HG03025 (cell line): Measurements from ENCODE around the gene MPP7.

ENCODE experiments used
- ATAC-seq: cut with Tn5 transposase; IDR thresholded peaks from one replicate; pipeline ENCODE4 v1.9.1; 2021; ENCODE audit warnings: mild to moderate bottlenecking, moderate library complexity; ENCODE audit not compliant: unreplicated experiment, low FRiP score

MPP7 gene

GRCh38 chr10:28307267-28307666 lies 4.4 kb upstream of the MPP7 start:
- no peak for ATAC-seq

DNA sequence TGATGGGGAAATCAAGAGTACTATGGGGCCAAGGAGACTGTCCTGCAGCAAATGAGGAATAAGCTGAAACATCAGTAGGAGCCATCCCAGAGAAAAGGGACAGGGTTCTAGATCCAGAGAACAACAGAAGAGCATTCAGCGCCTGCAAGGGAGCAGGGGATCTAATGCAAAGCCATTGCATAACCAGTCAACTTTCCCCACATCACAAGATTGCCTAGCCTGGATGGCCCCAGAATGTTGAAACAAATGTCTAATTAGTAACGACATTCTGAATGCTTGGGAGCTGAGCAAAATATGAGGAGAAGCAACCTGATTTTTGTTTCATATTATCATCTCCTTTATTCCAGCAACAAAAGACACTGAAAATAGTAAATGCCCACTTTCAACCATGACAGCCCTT lies 2.7 kb upstream of the MPP7 start:
- ATAC-seq, result no peak

GRCh38 chr10:28304032-28304571 lies 1.2 kb upstream of the MPP7 start:
- ATAC-seq, result no peak

DNA sequence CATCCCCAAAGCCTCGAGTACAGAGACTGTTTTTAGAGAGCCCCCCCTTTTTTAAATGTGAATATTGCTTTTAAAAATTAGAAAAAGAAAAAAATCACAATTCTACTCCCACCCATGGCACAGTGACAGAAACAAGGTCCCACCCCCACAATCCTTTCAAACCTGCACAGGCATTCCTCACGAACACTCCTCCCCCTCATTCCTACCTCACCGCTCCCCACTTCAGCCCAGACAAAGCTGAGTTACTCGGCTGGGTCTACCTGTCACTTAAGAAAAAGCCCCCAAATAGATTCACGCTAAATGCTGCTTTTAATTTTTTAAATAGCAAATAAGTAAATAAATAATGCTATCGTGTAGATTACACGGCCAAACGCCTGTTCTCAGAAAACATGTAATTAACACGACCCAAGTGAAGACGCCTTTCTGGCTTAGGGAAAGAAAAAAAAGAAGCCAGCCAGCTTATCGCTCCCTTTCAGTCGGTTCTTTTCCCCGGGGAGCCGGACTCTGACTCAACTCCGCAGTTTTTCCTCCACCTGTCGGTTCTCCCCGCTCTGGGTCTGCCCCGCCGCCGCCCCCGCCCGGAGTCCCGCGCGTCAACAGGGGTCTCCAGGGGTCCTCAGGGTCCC lies 739 bp downstream of the MPP7 start:
- ATAC-seq, result no peak

DNA sequence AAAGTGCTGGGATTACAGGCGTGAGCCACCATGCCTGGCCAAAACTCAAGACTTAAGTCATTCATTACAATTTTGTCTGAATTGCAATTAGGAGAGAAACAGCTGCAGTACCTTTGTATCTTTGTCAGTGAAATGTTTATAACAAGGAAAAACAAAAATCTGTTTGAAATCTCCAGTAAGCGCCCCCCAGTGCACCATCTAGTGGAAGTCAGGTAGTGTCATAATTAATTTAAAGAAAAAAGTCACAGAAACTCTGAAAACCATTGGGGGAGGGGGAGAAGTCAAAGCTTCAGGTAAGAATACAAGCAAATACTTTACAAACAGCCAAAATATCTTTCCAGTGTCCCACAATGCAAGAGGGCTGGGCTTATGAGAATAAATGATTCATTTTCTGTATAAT lies 2.8 kb downstream of the MPP7 start:
- no peak for ATAC-seq

DNA sequence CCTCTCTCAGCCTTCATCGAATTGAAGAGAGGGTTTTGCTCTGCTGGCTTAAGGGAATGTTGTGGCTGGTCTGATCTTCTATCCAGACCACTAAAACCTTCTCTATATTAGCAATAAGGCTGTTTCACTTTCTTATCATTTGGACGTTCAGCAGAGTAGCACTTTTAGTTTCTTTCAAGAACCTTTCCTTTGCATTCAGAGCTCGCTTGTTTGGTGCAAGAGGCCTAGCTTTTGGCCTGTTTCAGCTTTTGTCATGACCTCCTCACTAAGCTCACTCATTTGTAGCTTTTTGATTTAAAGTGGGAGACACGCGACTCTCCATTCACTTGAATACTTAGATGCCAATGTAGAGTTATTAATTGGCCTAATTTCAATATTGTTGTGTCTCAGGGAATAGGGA lies 3.9 kb downstream of the MPP7 start:
- no peak for ATAC-seq

DNA sequence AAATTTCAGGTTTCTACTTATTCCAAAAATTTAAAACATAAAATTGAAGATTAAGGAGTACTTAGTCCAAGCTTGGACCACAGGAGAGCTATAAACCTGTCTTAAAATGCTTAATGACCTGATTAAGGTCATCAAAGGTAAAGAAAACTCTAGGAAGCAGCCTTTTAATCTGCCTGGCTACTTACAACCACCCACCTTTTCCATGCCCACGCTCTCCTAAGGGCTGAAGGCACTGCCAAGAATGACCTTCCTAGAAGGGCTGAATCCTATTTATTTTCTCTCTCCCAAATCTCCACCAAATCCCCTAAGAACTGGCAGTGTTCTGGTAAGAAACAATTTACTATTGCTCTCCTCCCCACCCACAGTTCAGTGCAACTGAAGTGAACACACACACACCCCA lies 6.8 kb downstream of the MPP7 start:
- no peak for ATAC-seq

DNA sequence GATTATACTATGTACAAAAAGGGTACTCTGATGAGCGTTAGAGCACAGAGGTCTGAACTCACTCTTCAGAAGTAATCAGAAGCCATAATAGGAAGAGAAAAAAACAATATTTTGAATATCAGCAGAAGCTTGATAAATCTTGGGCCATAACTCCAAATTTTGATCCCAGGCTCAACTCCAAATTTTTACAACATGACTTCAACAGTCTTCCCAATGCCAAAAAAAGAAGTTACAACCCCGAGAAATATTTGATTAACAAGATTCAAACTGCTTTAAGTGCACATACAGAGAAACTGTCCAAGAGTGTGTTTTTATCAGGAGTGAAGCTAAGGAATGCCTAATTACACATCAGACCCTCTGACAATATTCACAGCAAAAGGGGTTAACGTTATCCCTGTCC lies 7.5 kb downstream of the MPP7 start:
- ATAC-seq, result no peak

DNA sequence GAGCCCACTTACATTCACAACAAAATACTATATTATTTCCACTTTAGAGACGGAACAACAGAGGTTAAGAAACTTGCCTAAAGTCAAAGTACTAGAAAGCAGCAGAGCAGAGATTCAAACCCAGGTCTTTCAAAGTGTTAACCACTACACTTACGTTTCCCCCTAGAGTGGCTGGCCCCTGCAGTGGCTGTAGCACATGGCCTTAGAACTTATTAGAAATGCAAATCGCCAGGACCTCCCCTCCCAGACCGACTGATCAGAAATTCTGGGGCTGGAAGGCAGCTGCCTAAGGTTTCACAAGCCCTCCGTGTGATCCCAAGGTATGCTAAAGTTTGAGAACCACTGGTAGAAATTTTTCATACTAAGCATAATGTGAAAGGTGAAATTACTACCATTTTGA lies 8.1 kb downstream of the MPP7 start:
- no peak for ATAC-seq

- ATAC-seq, result no peak
These were observed 8.7 kb downstream of the MPP7 start for GRCh38 chr10:28294169-28294532.

- ATAC-seq, result no peak
These were observed 9.4 kb downstream of the MPP7 start for GRCh38 chr10:28293236-28294168.

- ATAC-seq, result no peak
These were observed 11.0 kb downstream of the MPP7 start for GRCh38 chr10:28291881-28292297.

GRCh38 chr10:28285816-28286215 lies 17.0 kb downstream of the MPP7 start:
- ATAC-seq, result no peak

DNA sequence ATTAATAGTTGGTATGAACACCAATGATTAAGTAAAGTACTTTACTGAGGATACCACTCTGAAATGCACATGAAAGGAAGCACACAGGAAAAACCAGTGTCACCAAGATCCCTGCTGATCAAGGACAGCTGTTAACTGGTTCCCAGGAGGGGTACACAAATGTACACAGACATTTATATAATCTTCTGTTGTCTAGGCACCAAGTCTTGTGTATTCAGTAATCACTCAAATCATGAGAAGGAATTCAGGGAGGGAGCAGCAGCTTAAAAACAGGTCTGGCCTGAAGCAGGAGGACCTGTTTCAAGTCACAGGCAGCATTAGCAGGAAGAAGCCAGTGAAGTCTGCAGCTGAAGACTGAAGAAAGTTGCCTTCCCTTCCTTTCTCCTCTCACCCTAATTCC lies 18.7 kb downstream of the MPP7 start:
- ATAC-seq, result no peak

DNA sequence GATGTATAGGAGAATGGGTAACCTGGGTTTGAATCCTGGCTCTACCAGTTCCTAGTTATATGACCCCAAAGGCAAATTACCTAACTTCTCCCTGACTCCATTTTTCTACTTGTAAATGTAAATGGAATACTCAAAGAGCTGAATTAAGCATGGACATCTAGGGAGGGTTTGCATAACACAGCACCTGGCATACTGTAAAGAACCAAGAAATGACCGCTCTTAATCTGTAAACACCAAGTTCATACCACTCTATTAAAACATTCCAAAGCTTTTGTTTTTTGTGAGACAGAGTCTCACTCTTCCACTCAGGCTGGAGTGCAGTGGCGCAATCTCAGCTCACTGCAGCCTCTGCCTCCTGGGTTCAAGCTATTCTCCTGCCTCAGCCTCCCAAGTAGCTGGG lies 19.6 kb downstream of the MPP7 start:
- no peak for ATAC-seq

DNA sequence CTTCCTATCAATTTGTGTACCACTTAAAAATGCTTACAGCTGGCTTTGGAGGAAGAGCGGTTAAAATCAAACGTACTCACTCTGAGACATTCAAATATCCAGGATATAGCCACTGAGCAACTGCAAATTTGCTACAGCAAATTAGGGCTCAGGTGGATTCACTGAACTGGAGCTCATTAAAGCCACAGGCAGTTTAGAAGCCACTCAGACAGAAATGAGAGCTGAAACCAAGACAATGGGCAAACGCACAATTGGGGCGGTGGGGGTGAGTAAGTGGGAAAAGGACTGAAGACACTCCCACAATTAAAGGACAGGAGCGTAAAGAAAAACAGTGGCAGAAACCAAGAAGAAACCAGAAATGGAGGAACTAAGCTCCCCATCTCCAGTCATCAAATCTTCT lies 20.5 kb downstream of the MPP7 start:
- no peak for ATAC-seq

DNA sequence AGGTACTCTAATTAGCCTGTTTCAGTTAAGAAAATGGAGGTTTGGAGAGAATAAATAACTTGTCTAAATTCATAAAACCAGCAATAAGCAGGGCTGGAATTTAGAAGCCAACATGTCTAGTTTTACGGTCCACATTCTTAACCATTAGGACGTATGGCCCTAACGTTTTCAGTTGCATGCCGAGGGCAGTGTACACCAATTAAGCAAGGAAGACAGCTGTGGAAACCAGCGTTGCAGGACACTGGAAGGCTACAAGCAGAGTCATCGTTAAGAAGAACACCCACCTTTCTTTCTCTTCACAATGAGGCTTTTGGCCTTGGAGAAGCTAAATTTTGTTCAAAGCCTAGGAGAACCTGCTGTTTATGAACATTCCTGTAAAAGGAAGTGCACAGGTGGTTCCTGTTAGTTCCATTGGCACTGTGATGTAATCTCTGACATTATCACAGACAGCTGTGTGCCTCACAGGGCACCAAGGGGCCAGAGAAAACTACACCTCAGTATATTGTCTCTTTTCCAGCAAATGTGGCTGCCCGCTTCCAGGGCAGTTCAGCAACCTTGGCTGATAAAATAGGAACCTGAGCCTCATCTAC lies 21.0 kb downstream of the MPP7 start:
- ATAC-seq, result no peak

- ATAC-seq, result no peak
These were observed 22.2 kb downstream of the MPP7 start for GRCh38 chr10:28280652-28281051.

- no peak for ATAC-seq
These were observed 23.0 kb downstream of the MPP7 start for GRCh38 chr10:28279878-28280277.

GRCh38 chr10:28278842-28279241 lies 24.0 kb downstream of the MPP7 start:
- no peak for ATAC-seq

DNA sequence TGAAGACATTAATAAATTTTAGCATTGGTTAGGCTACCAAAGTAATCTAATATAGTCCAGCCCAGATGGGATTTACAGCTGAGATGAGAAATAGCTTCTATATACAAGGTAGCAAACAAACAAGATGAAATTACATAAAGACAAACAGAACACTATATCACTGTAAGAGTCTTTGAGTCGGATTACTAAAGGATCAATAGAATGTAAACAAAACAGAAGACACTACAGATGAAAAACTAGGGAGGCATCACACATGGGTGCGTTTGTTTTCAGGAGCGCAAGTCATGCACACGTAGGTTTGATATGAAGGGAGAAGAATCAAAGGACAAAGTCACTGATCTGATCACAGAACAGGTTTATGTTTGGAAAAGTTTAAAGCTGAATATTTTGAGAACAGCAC lies 26.5 kb downstream of the MPP7 start:
- ATAC-seq, result no peak
